Endothelial cell of umbilical vein (primary cell): Measurements from ENCODE around the gene GAK. TPM values are rescaled to one million over a fixed set of nuclear protein-coding genes. Genes with fewer than 3 reads are reported as not detected.

Experiments
- BruUV-seq: library from RNA; stranded (reverse); fragments of 400-500 nt; replicated peaks from 2 replicates; lab custom pipeline; 2021; lab: Mats Ljungman, UMichigan
- CTCF ChIA-PET: fragments of 300-600, 350-600 bp; sonication (Branson Sonifier 250); formaldehyde crosslinking; loops from one replicate; lab custom pipeline; 2021; ENCODE audit warnings: antibody characterized with exemption, inconsistent platforms; lab: Charles Lee
- POLR2A ChIA-PET: fragments of 300-600, 350-600 bp; sonication (Branson Sonifier 250); formaldehyde crosslinking; loops from one replicate; lab custom pipeline; 2021; ENCODE audit warnings: antibody characterized with exemption, inconsistent platforms; lab: Charles Lee
- DNase-seq: peaks from one replicate; pipeline ENCODE4 v3.0.0-alpha.2; 2011; ENCODE audit warnings: low read depth, low spot score
- FAIRE-seq: peaks from 2 replicates; lab custom pipeline; 2011; peaks lifted over from hg19 to GRCh38; lab: Jason Lieb, UNC
- H2AFZ ChIP-seq: 2 replicates; pipeline ENCODE4 v1.6.0; 2012; ENCODE audit warnings: low read depth, low read length, control low read depth, inconsistent platforms
- H3K27ac ChIP-seq: 2 replicates; pipeline ENCODE4 v1.5.1; 2011; ENCODE audit warnings: low read depth, mild to moderate bottlenecking, control low read depth, low read length, moderate library complexity; ENCODE audit not compliant: insufficient read depth
- H3K27me3 ChIP-seq, 2 experiments: 2 replicates each; pipeline versions ENCODE4 v1.6.0 to v1.6.1; 2011; ENCODE audit warnings: low read length in 2 of 2, mixed read lengths in 1 of 2; ENCODE audit not compliant: control insufficient read depth in 2 of 2, insufficient read depth in 2 of 2
- H3K36me3 ChIP-seq, 2 experiments: 2 replicates in 1 of 2; 3 replicates in 1 of 2; pipeline ENCODE4 v1.5.1; 2011; ENCODE audit warnings: low read length in 2 of 2, mild to moderate bottlenecking in 1 of 2, moderate library complexity in 1 of 2; ENCODE audit not compliant: control insufficient read depth in 2 of 2, insufficient read depth in 2 of 2; ENCODE audit errors: extremely low read depth in 1 of 2
- H3K4me1 ChIP-seq: 3 replicates; pipeline ENCODE4 v1.5.1; 2011; ENCODE audit warnings: mild to moderate bottlenecking, low read length; ENCODE audit not compliant: control insufficient read depth, insufficient read depth; ENCODE audit errors: extremely low read depth
- H3K4me2 ChIP-seq: 2 replicates; pipeline ENCODE4 v1.6.1; 2011; ENCODE audit warnings: low read length, control low read depth, mixed read lengths; ENCODE audit not compliant: insufficient read depth
- H3K4me3 ChIP-seq, 3 experiments: fragments of 200-600 bp in 1 of 3; sonication (generic), shearing (Covaris generic) in 1 of 3; replicated peaks in 1 of 3; 2 replicates each; pipeline ENCODE4 v1.5.1; 2011 to 2016; ENCODE audit warnings: control low read depth in 3 of 3, low read length in 3 of 3, mild to moderate bottlenecking in 2 of 3, inconsistent platforms in 1 of 3, low read depth in 1 of 3, moderate library complexity in 1 of 3; ENCODE audit not compliant: insufficient read depth in 1 of 3
- H3K79me2 ChIP-seq: 2 replicates; pipeline ENCODE4 v1.6.0; 2012; ENCODE audit warnings: low read length, inconsistent platforms; ENCODE audit not compliant: control insufficient read depth, insufficient read depth
- H3K9ac ChIP-seq: replicated peaks from 2 replicates; pipeline ENCODE3; 2011; ENCODE audit warnings: low read length, control low read depth; ENCODE audit not compliant: insufficient read depth; ENCODE audit errors: extremely low read depth
- H3K9me1 ChIP-seq: replicated peaks from 3 replicates; pipeline ENCODE4 v1.6.0; 2011; ENCODE audit warnings: mild to moderate bottlenecking, low read length; ENCODE audit not compliant: control insufficient read depth, insufficient read depth; ENCODE audit errors: extremely low read depth
- H3K9me3 ChIP-seq: replicated peaks from 2 replicates; pipeline ENCODE4 v1.5.1; 2012; ENCODE audit warnings: low read length, inconsistent platforms; ENCODE audit not compliant: control insufficient read depth, insufficient read depth
- H4K20me1 ChIP-seq: replicated peaks from 2 replicates; pipeline ENCODE3; 2011; ENCODE audit warnings: mild to moderate bottlenecking, low read length; ENCODE audit not compliant: control insufficient read depth, insufficient read depth; ENCODE audit errors: extremely low read depth
- CTCF ChIP-seq, 2 donors: IDR thresholded peaks; 1 replicate in 1 of 2; 2 replicates in 1 of 2; pipeline ENCODE4 v1.5.1; 2011; ENCODE audit warnings: low read length in 2 of 2, mild to moderate bottlenecking in 2 of 2, moderate library complexity in 2 of 2, control low read depth in 1 of 2, inconsistent platforms in 1 of 2, low read depth in 1 of 2; ENCODE audit not compliant: insufficient read depth in 1 of 2; ENCODE audit errors: extremely low read depth in 1 of 2
- EZH2 ChIP-seq: IDR thresholded peaks from 2 replicates; pipeline ENCODE4 v1.6.1; 2012; ENCODE audit warnings: borderline replicate concordance, low read depth, mild to moderate bottlenecking, moderate library complexity, low read length, inconsistent platforms; ENCODE audit not compliant: severe bottlenecking
- FOS ChIP-seq: IDR thresholded peaks from 2 replicates; pipeline ENCODE4 v1.6.1; 2011; ENCODE audit warnings: mild to moderate bottlenecking, low read length, moderate library complexity, borderline replicate concordance; ENCODE audit not compliant: insufficient read depth
- GATA2 ChIP-seq: IDR thresholded peaks from 2 replicates; pipeline ENCODE4 v1.7.0; 2011; ENCODE audit warnings: low read depth, mild to moderate bottlenecking, moderate library complexity, mixed read lengths, low read length; ENCODE audit not compliant: insufficient read length, insufficient read depth
- JUN ChIP-seq: IDR thresholded peaks from 2 replicates; pipeline ENCODE4 v1.6.1; 2011; ENCODE audit warnings: borderline replicate concordance, low read depth; ENCODE audit not compliant: insufficient read length, insufficient read depth
- MAX ChIP-seq: IDR thresholded peaks from 2 replicates; pipeline ENCODE4 v1.6.1; 2011; ENCODE audit not compliant: insufficient read depth, insufficient read length
- MYC ChIP-seq: IDR thresholded peaks from one replicate; pipeline ENCODE4 v1.6.1; 2011; ENCODE audit warnings: mild to moderate bottlenecking, low read depth, low read length
- POLR2A ChIP-seq: IDR thresholded peaks from 2 replicates; pipeline ENCODE4 v1.6.1; 2012; ENCODE audit warnings: low read depth, mild to moderate bottlenecking, control low read depth, low read length
- POLR2AphosphoS5 ChIP-seq: IDR thresholded peaks from 2 replicates; pipeline ENCODE4 v1.6.1; 2012; ENCODE audit warnings: low read depth, mild to moderate bottlenecking, control low read depth, low read length, moderate library complexity; ENCODE audit not compliant: insufficient read depth
- dilution Hi-C: fragments of 300-500 bp; cut with MboI; formaldehyde crosslinking; loops from one replicate; pipeline ENCODE4 v1.15.0; 2019; ENCODE audit warnings: low sequenced_read_pairs; ENCODE audit not compliant: extremely low pct_ligation_motif_present
- intact Hi-C: fragments of 100-400 bp; cut with micrococcal nuclease; formaldehyde crosslinking; loops from one replicate; pipeline ENCODE4 v1.10.0; 2022
- polyA plus RNA-seq, 4 experiments: library from polyadenylated mRNA; depleted of rRNA in 3 of 4; stranded (reverse) in 3 of 4; unstranded in 1 of 4; fragments of >200 nt; gene quantifications; 2 replicates each; pipeline versions ENCODE4 v1.2.1 to v1.2.3, GENCODE V29; 2011 to 2012; ENCODE audit warnings: missing spikeins in 1 of 4
- total RNA-seq: library from RNA; stranded (reverse); gene quantifications from 2 replicates; pipeline ENCODE4 v1.2.3, GENCODE V29; 2021

Gene GAK
- total and polyA plus RNA-seq, 2 donors (not counting 3 experiments of a cell fraction or from before 2014, with no cell fraction given) = 49.6 to 109 TPM

- Histone ChIP-seq H2AFZ (no peak overlapping the region), H3K4me2 (no peak overlapping the region), H3K4me3 (no peak overlapping the region), H3K79me2 (no peaks in the 10 kb centered on the region), H3K4me1 (no peaks in the 10 kb centered on the region), H3K27me3 (no peaks in the 10 kb centered on the region), H3K9me1 (no peaks in the 10 kb centered on the region), H4K20me1 (no peaks in the 10 kb centered on the region), H3K36me3 (peaks cover 0 to 17% of the 10 kb centered on the region in 2 experiments), H3K27ac (no peak overlapping the region), H3K9me3 (no peaks in the 10 kb centered on the region), H3K9ac (no peak overlapping the region)
- TF ChIP-seq JUN (no peak), EZH2 (no peak), MYC (no peak), POLR2AphosphoS5 (no peak), MAX (no peak), POLR2A (no peak), GATA2 (no peak), FOS (no peak), CTCF (IDR thresholded peaks at IDR 0.05; ENCODE audit: extremely low read depth in 1 of 2, insufficient read depth in 1 of 2, low read depth in 1 of 2, low read length in 2 of 2) (no peak)
- dilution Hi-C loops = no loop called here
- ChIA-PET CTCF (no interaction called here), POLR2A (no interaction called here)
- DNase-seq (no peak), FAIRE-seq (no peak)
- BruUV-seq = no TSS peak
- intact Hi-C loops = no loop called here
Observed at GRCh38 chr4:959338-960139, 27.4 kb upstream of the GAK start.
